Muscle layer of duodenum (tissue), 2 donors: ENCODE results near the gene CAMK2B.
"Not testable (repeated sequence)": the region's sequence is repeated elsewhere in the genome, so short reads cannot be mapped to it uniquely, and the experiment has no call there.

Experiments used
- H3K27ac ChIP-seq: one replicate; pipeline ENCODE4 v1.7.0; 2013; ENCODE audit warnings: mild to moderate bottlenecking, low read length
- H3K27me3 ChIP-seq: one replicate; pipeline ENCODE4 v1.7.0; 2013; ENCODE audit warnings: low read depth, mild to moderate bottlenecking, control low read depth, low read length
- H3K36me3 ChIP-seq, 2 donors: one replicate each; pipeline ENCODE4 v1.7.0; 2013; ENCODE audit warnings: low read length in 2 of 2, control low read depth in 1 of 2, mild to moderate bottlenecking in 1 of 2; ENCODE audit not compliant: insufficient read depth in 2 of 2, control insufficient read depth in 1 of 2
- H3K4me1 ChIP-seq, 2 donors: one replicate each; pipeline ENCODE4 v1.7.0; 2013; ENCODE audit warnings: low read length in 2 of 2, mild to moderate bottlenecking in 2 of 2, control low read depth in 1 of 2, moderate library complexity in 1 of 2; ENCODE audit not compliant: insufficient read depth in 2 of 2, control insufficient read depth in 1 of 2
- H3K4me3 ChIP-seq, 2 donors: one replicate each; pipeline ENCODE4 v1.7.0; 2013; ENCODE audit warnings: low read length in 2 of 2, low read depth in 1 of 2, mild to moderate bottlenecking in 1 of 2
- H3K9me3 ChIP-seq, 2 donors: one replicate each; pipeline ENCODE4 v1.7.0; 2013; ENCODE audit warnings: low read length in 2 of 2, control low read depth in 1 of 2, mild to moderate bottlenecking in 1 of 2; ENCODE audit not compliant: control insufficient read depth in 1 of 2
- donor health status: healthy.

CAMK2B gene

DNA sequence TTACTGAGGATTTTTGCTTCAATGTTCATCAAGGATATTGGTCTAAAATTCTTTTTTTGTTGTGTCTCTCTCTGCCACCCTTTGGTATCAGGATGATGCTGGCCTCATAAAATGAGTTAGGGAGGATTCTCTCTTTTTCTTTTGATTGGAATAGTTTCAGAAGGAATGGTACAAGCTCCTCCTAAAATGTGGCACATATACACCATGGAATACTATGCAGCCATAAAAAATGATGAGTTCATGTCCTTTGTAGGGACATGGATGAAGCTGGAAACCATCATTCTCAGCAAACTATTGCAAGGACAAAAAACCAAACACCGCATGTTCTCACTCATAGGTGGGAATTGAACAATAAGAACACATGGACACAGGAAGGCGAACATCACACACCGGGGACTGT lies 125.2 kb downstream of the CAMK2B start:
- Histone ChIP-seq H3K36me3 (peaks cover 4 to 14% of the 10 kb centered on the region in 2 donors), H3K4me1 (peaks cover 10 to 13% of the 10 kb centered on the region in 2 donors)
- not testable (repeated sequence) for H3K9me3 ChIP-seq, H3K4me3 ChIP-seq, H3K27ac ChIP-seq, H3K27me3 ChIP-seq

DNA sequence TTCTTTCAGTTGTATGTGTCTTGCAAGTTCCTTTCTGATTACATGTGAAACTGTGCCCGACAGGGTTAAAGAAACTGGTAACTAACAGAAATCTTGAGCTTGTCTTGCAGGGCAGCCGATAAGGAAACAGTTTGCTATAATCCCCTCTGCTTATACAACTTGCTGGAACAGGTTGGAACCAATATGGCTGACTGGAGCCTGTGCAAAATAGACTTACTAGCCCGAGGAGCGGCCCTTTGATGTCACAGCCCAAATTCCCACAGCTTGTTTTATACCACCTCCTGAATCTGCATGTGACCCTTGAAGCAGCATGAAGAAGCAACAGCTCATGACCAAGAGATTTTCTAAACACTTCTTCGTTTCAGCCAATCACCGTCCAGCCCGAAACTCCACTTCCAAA lies 127.9 kb downstream of the CAMK2B start:
- Histone ChIP-seq H3K27me3 (no peaks in the 10 kb centered on the region), H3K9me3 (no peaks in the 10 kb centered on the region), H3K4me1 (peaks cover 8 to 10% of the 10 kb centered on the region in 2 donors), H3K27ac (no peak overlapping the region), H3K36me3 (no peaks in the 10 kb centered on the region), H3K4me3 (no peak overlapping the region)

DNA sequence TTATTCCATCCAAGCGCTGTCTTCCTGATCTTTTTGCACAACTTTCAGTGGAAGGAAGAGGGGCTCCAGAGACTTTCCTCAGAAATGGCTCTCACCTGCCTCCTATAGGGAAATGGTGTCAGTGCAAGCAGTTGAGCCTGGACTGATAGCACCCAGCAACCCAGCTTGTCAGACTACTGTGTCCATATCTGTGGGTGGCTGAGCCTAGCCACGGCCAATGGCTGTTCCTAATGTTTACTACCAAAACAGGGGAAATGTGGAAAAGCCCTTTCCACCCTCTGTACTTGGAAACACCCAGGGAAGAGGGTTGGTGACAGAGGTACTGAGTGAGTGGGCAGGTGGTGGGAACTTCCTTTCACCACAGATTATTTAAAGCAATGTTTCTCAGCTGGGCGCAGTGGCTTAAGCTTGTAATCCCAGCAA lies 128.9 kb downstream of the CAMK2B start:
- Histone ChIP-seq H3K36me3 (no peaks in the 10 kb centered on the region), H3K27ac (no peak overlapping the region), H3K4me1 (peaks cover 0 to 1% of the 10 kb centered on the region in 2 donors), H3K4me3 (no peak overlapping the region), H3K27me3 (no peaks in the 10 kb centered on the region), H3K9me3 (no peaks in the 10 kb centered on the region)

- Histone ChIP-seq H3K27ac (no peak overlapping the region), H3K4me3 (no peak overlapping the region), H3K36me3 (no peaks in the 10 kb centered on the region), H3K9me3 (no peaks in the 10 kb centered on the region), H3K27me3 (no peaks in the 10 kb centered on the region), H3K4me1 (no peaks in the 10 kb centered on the region)
Observed at GRCh38 chr7:44195889-44196288, 129.5 kb downstream of the CAMK2B start.

- no peak overlapping the region for H3K27ac ChIP-seq
- no peaks in the 10 kb centered on the region for H3K36me3 ChIP-seq
- no peak overlapping the region for H3K4me3 ChIP-seq
- no peaks in the 10 kb centered on the region for H3K9me3 ChIP-seq
- H3K4me1 ChIP-seq = no peaks in the 10 kb centered on the region
- H3K27me3 ChIP-seq = no peaks in the 10 kb centered on the region
Observed at GRCh38 chr7:44194562-44195145, 130.7 kb downstream of the CAMK2B start.

DNA sequence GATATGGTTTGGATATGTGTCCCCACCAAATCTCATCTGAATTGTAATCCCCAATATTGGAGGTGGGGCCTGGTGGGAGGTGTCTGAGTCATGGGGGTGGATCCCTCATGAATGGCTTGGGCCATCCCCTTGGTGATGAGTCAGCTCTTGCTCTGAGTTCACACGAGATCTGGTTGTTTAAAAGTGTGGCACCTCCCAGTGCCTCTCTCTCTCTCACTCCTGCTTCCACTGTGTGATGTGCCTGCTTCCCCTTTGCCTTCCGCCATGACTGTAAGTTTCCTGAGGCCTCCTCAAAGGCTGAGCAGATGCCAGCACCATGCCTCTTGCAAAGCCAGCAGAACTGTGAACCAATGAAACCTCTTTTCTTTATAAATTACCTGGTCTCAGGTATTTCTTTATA lies 131.3 kb downstream of the CAMK2B start:
- Histone ChIP-seq H3K4me1 (no peaks in the 10 kb centered on the region), H3K9me3 (no peaks in the 10 kb centered on the region), H3K36me3 (no peaks in the 10 kb centered on the region), H3K4me3 (no peak overlapping the region), H3K27me3 (no peaks in the 10 kb centered on the region), H3K27ac (no peak overlapping the region)

DNA sequence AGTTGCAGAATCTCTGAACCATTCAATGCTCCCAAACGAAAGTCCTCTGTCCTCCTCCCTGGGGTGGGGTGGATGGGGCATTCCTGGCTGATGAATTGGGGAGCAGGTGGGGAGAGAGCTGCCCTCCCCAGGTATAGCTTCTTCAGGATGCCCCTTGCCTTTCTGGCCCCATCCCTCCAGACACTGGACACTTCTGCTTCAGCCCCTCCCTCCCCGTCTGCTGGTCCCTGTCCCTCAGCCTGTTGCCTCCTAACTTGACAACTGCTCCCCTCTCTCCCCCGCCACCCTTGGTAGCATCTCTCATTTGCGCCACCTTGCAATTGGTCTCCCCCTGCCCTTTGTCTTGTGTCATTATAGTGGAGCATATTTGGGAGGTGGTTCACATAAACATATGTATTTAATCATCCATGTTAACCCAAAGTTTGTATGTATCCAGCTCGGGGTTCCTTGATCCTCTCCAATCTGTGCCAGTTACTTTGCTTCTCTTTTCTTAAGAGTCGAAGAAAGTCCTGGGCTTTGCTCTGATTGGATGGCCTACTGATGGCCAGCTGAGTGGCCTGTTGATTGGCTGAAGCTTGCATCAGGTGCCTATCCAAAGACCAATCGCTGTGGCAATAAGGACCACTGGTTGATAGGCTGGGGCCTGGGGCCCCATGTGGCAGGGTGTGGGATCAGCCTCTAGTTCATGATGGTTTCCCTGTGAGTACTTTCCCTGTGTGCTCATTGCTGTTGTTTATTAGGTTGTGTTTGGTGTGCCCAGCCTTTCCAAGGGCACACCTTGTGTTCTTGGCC lies 132.2 kb downstream of the CAMK2B start:
- H3K36me3 ChIP-seq = no peaks in the 10 kb centered on the region
- no peak overlapping the region for H3K4me3 ChIP-seq
- H3K27ac ChIP-seq = no peak overlapping the region
- H3K27me3 ChIP-seq = no peaks in the 10 kb centered on the region
- H3K9me3 ChIP-seq = no peaks in the 10 kb centered on the region
- no peaks in the 10 kb centered on the region for H3K4me1 ChIP-seq

DNA sequence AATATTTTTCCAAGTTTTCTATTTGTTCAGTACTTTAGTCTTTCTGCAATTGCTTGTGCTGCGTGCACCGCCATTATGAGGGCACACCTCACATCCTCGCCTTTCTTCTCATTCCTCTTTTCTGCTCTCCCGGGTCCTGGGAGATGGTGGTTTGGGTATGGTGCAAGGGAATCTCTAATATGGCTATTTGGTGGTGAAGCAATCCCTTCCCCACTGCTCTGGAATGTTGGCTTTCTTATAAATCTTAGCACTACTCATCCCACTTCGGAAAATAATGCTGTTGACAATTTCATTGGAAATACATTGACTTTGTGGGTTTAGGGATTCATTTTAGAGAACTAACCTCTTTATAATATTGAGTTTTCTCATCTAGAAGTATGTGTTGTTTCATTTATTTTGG lies 134.2 kb downstream of the CAMK2B start:
- H3K27ac ChIP-seq = no peak overlapping the region
- no peaks in the 10 kb centered on the region for H3K36me3 ChIP-seq
- no peak overlapping the region for H3K4me3 ChIP-seq
- no peaks in the 10 kb centered on the region for H3K9me3 ChIP-seq
- no peaks in the 10 kb centered on the region for H3K4me1 ChIP-seq
- no peaks in the 10 kb centered on the region for H3K27me3 ChIP-seq

DNA sequence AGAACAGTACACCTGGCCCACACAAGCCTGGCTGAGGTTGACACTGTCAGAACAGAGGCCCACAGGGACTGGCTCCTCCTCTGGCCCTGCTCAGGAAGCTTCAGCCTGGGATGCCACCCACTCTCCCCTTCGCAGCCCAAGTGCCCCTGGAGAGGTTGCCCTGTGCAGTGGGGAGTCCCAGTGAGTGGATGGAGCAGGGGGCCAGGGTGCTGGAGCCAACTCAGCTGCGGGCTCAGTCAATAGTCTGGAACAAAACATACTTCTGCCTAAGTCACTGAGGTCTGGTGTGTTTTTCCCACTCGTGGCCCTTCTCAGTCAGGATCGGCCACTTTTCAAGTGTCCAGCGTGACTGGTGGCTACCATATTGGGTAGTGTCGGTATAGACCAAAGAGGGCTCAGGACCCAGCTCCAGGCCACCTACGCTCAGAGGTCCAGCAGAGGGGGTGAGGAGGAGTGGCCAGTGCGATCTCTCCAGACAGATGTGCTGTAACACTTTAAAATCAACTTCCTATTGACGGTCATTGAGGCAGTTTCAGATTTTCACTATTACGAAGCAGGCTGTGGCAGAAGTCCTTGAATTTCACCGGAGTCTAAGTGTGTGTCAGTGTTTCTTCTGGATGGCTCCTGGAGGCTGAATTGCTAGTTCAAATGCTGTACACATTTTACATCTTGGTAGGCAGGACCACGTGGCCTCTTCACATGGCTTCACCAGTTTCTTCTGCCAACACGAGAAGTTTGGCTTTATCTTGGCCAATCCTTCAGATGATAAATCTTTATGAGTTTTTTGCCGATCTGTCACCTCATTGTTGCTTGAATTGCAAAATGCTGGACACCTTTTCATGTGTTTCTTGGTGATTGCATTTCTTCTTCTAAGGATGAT lies 135.2 kb downstream of the CAMK2B start:
- Histone ChIP-seq H3K4me1 (no peaks in the 10 kb centered on the region), H3K36me3 (no peaks in the 10 kb centered on the region), H3K27ac (no peak overlapping the region)

DNA sequence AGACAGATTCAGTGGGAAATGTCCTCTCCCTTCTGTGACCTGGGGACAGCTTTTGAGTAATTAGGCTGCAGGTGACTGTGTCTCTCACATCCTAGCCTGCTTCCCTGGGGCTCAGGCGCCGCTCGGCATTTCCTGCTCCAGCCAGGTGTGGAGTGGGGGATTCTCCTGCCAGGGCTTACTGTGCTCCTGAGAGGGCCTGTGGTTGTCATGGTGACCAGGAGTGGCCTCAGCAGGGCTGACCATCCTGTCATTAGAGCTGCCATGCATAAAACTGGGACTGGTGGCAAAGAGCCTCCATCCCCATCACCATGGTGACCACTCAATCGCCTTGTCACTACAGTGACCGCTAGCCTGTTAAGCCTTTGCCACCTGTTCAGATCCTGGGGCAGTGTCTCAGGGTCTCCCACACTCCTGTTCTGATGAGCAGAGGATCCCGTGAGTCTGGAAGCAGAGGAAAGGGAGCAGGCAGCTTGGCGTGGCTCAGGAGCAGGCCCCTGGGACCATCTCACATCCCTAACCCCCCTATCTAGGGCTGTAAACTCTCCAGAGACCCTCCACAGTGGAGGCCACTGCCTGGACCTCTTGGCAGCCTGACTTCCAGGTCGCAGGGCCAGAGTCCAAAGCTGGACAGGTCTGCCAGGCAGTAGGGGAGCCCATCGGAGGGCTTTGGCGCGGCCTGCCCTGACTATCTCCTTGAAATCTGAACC lies 136.0 kb downstream of the CAMK2B start, which contains the start of gene GCK:
TSS of gene GCK (minus strand) at position 154 of the 707 bp plus-strand sequence. CDS start 486 bp downstream, outside the sequence.
- Histone ChIP-seq H3K36me3 (no peaks in the 10 kb centered on the region), H3K9me3 (no peaks in the 10 kb centered on the region), H3K4me3 (no peak within 1 kb of the TSS), H3K27ac (no peak within 1 kb of the TSS), H3K27me3 (no peaks in the 10 kb centered on the region), H3K4me1 (no peaks in the 10 kb centered on the region)

More for the DNA sequence above, 135.2 kb downstream of the CAMK2B start:
- H3K4me3 ChIP-seq = no peak overlapping the region
- no peaks in the 10 kb centered on the region for H3K9me3 ChIP-seq
- H3K27me3 ChIP-seq = no peaks in the 10 kb centered on the region
